Activated CD8-positive, alpha-beta memory T cell treated with anti-CD3 and anti-CD28 coated beads for 36 hours (primary cell): ENCODE data around the gene CNN2. TPM values are rescaled to one million over a fixed set of nuclear protein-coding genes. Genes with fewer than 3 reads are reported as not detected.

Experiments used
- CTCF ChIA-PET: fragments of 350-600 bp; sonication (Branson Sonifier 250); formaldehyde crosslinking; loops from one replicate; lab custom pipeline; 2021; ENCODE audit warnings: antibody characterized with exemption; lab: Charles Lee
- POLR2A ChIA-PET: fragments of 350-600 bp; sonication (Branson Sonifier 250); formaldehyde crosslinking; loops from one replicate; lab custom pipeline; 2021; ENCODE audit warnings: antibody characterized with exemption; lab: Charles Lee
- total RNA-seq, 2 experiments: library from RNA; stranded (reverse); gene quantifications; one replicate each; pipeline ENCODE4 v1.2.3, GENCODE V29; 2021

Gene CNN2
- total RNA-seq, 2 experiments from 2014 or later: 64.2 to 71.2 TPM

DNA sequence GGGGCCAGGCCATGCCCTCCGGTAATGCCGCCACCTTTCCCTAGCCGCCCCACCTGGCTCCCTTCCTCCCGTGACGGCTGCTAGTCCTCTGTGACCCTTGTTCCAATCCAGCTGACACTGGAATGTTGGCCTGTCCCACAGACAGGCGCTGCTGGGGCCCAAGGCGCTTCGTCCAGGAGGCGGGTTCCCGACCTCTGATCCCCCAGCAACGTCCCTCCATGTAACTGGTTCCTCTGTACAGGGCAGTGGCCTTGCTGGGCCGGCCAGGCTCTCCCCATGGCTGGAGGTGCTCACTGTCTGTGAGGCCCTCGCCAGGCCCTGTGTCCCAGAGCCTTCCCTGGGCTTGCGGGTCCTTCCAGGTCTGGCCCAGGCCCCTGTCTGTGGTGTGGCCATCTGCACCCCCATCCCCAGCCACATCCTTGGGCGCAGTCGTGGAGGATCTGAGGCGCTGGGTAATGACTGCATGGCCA lies 33.0 kb upstream of the CNN2 start:
- ChIA-PET CTCF (interaction anchor here (0.5 kb wide), 1 partner anchor 35 kb away, joined by 3 read pairs; no protein-coding TSS in a partner anchor), POLR2A (no interaction called here)

DNA sequence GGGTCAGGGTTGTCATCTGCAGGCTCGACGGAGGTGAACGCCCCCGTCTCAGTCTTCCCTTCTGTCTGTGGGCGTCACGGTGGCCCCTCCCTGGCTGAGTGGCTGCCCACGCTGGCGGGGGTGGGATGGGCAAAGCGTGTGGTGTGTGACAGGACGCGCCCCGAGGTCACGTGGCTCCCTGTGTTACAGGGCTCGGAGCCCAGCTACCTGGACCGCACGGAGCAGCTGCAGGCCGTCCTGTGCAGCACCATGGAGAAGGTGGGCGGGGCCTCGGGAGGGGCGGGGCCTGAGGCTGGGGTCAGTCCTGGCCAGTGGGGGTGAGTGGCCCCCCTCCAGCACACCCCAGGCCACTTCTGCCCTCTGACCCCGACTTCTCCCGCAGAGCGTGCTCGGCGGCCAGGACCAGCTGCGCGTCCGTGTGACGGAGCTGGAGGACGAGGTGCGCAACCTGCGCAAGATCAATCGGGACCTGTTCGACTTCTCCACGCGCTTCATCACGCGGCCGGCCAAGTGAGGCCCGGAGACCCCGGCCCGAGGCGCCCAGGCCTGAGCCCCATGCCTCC lies 32.5 kb upstream of the CNN2 start:
- ChIA-PET POLR2A (no interaction called here), CTCF (interaction anchor here (0.5 kb wide), 1 partner anchor 36 kb away, joined by 3 read pairs; no protein-coding TSS in a partner anchor)

DNA sequence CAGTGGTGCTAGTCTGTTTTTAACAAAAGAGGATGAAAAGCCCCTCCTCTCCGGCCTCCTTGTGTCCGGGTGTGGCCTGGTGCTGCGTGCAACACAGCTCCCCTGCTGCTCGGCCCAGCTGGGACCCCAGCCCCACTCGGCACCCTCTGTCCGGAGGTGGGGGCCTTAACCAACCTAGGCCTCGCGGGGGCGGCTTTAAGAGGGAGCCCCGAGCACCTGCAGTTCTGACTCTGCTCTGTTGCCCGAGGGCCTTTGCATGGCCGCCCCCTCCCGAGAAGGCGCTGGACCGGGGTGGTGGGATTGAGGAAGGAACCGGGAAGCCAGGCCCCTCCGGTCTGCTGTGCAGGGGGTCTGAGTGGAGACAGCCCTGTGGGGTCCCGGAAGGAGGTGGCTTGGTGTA lies 31.9 kb upstream of the CNN2 start:
- CTCF ChIA-PET: no interaction called here
- POLR2A ChIA-PET: interaction anchor here (0.6 kb wide), 1 partner anchor 89 kb away, joined by 4 read pairs; no protein-coding TSS in a partner anchor

DNA sequence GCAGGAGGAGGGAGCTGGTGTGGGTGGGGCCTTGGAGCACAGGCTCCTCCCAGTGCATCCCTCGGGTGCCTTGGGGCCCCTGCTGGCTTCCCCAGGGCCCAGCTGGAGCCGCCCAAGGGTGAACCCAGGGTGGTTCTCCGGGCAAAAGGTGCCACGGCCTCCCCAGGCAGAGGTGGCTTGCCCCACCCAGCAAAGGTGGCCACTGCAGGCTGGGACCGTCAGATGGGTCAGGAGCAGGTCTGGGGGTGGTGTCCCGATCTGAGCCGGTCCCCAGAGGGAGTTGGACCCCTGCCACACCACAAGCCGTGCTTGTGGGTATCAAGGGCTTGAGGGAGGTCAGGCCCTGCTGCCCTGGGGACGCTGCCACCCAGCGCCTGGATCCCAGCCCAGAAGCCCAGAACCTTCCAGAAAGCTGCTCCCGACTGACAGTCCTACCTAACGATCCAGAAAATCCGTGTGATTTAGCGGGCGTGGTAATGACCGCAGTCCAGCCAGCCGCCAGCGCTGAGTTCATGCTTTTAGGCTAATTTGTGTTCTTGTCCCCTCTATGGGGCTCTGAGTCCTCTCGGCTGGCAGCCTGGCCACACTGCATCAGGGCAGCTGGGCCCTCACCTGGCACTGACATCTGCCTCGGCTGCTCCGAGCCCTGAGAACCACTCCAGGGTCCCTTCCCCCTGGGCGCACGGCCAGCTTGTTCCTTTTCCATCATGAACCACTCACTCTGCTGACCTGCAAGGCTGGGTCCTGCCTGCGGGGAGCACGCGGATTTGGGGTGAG lies 31.2 kb upstream of the CNN2 start:
- POLR2A ChIA-PET: interaction anchor here (0.6 to 0.7 kb wide), 2 partner anchors 11 to 90 kb away, joined by 3 to 4 read pairs; partner anchors contain the start of gene WDR18
- CTCF ChIA-PET: interaction anchor here (0.5 to 1.7 kb wide), 5 partner anchors 25 to 249 kb away, joined by 3 to 4 read pairs (median 3); no protein-coding TSS in a partner anchor

DNA sequence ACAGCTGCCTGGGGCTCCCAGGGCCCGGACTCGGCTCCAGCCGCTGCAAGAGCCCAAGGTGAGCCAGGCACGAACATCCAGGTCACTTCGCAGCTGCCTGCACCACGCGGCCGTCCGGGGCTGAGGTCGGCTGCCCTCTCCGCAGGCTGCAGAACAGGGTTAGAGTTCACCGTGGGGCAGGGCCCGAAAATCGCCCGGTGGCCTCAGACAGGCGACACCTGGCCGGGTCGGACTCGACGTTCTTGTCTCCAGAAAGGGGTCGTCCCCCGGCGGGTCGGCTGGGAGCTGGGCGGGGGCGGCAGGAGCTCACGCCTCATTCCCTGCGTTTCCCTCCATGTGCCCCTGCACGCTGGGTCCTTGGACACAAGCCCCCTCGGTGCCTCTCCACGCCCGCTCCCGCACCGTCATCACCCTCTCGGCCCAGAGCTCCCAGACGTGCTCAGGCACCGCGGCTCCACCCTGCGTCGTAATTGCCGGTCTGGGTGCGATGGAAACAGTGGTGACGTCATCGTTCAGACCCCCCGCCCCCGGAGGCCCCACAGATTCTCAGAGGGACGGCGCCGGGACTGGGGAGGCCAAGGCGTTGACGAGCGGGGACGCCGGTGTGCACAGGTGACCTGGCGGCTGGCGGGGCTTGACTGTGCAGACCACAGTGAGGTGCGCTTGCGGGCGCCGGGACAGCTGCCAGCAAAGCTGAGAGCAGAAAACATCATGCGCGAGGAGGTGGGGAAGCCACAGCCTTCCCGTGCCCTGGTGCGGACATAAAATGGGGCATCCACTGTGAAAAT lies 30.2 kb upstream of the CNN2 start:
- ChIA-PET POLR2A (interaction anchor here (0.6 to 1.7 kb wide), 2 partner anchors 12 to 459 kb away, joined by 3 to 8 read pairs; partner anchors contain the start of gene WDR18), CTCF (interaction anchor here (0.5 to 1.7 kb wide), 11 partner anchors 11 to 270 kb away, joined by 3 to 5 read pairs (median 3); partner anchors contain the start of gene WDR18)

DNA sequence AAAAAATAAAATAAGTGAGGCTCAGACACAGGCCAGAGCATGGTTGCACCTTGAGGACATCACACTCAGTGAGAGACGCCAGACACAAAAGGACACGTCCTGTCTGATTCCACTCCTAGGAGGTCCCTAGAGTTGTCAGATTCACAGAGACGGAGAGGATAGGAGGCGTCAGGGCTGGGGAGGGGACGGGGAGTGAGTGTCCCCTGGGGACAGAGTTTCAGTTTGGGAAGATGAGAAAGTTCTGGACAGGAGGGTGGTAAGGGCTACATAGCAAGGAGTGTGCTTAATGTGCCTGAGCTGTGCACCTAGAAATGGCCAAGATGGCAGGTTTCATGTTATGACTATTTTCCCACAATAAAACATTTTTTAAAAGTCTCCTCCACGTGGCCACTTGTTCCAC lies 28.3 kb upstream of the CNN2 start:
- CTCF ChIA-PET: interaction anchor here (0.6 to 3.1 kb wide), 4 partner anchors 14 to 30 kb away, joined by 3 to 11 read pairs (median 5); partner anchors contain the start of gene WDR18
- POLR2A ChIA-PET: no interaction called here

DNA sequence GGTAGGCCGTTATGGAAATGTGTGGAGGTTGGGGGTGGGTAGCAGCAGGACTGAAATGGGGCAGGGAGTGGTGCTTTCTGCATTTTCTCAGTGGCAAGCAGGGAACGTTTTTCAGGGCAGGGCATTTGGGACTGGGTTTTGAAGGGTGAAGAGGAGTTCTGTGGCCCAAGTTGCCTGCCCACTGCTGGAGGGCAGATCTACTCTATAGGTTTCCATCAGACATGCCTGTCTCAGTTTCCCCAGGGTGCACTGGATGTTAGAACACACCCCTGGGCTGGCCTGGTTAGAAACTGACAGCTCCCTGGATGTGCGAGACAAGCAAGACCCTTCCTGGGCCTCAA lies 27.1 kb upstream of the CNN2 start:
- CTCF ChIA-PET: interaction anchor here (0.6 to 3.1 kb wide), 4 partner anchors 15 to 80 kb away, joined by 4 to 11 read pairs (median 5); partner anchors contain the start of gene WDR18
- POLR2A ChIA-PET: no interaction called here

DNA sequence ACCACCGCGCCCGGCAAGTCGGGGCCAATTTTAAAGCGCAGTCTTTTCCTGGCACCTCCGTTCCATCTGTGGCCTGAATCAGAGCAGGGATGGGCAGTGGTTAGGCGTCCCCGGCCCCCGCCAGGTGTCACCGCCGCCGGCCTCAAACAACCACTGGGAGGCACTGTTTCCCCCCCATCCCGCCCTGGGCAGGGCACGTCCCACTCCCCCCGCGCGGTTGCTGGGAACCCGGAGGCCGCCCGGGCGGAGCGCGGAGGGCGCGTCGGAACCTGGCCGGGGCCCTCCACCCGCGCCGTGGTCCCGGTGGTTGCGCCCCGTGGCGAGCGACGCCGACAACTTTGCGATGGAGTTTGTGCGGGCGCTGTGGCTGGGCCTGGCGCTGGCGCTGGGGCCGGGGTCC lies 26.3 kb upstream of the CNN2 start, which contains the start of gene GRIN3B:
Gene GRIN3B, plus strand, starts transcription at position 325 of the 400 bp plus-strand sequence. Its CDS starts 19 bp downstream, at position 344.
- POLR2A ChIA-PET: no interaction called here
- CTCF ChIA-PET: interaction anchor here (1.0 to 3.1 kb wide), 3 partner anchors 16 to 32 kb away, joined by 3 to 11 read pairs (median 5); partner anchors contain the start of gene WDR18

DNA sequence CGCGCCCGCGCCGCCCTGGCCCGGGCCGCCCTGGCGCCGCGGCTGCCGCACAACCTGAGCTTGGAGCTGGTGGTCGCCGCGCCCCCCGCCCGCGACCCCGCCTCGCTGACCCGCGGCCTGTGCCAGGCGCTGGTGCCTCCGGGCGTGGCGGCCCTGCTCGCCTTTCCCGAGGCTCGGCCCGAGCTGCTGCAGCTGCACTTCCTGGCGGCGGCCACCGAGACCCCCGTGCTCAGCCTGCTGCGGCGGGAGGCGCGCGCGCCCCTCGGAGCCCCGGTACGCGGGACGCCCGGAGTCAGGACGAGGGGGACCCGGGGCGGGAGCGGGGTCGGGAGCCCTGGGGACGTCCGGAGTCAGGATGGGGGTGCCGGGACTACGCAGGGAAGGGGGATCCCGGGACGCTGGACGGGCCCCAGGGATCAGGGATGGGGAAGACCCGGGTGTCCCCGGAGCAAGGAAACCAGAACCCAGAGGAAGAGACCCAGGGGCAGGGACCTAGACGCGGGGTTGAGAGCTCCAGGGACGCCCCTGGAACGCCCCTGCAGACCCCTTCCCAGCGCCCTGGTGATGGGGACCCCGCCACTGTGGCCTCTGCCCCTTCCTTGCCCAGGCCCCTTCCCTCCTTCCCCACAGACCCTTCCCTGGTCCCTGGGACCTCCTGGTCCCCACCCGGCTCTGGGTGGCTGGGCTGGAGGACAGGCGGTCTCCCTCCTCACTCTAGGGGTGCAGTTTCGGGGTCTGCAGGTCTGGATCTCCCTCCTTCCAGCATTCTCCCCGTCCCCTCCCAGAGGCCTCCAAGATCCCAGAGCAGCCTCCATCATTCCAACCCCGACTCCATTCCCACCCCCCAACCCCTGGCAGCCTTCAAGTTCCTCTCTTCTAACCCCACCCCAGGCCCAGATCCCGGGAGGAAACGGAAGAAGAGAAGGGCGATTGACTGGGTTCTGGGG lies 25.5 kb upstream of the CNN2 start:
- ChIA-PET CTCF (interaction anchor here (0.5 to 1.4 kb wide), 7 partner anchors 25 to 244 kb away, joined by 3 to 5 read pairs (median 3); no protein-coding TSS in a partner anchor), POLR2A (no interaction called here)

DNA sequence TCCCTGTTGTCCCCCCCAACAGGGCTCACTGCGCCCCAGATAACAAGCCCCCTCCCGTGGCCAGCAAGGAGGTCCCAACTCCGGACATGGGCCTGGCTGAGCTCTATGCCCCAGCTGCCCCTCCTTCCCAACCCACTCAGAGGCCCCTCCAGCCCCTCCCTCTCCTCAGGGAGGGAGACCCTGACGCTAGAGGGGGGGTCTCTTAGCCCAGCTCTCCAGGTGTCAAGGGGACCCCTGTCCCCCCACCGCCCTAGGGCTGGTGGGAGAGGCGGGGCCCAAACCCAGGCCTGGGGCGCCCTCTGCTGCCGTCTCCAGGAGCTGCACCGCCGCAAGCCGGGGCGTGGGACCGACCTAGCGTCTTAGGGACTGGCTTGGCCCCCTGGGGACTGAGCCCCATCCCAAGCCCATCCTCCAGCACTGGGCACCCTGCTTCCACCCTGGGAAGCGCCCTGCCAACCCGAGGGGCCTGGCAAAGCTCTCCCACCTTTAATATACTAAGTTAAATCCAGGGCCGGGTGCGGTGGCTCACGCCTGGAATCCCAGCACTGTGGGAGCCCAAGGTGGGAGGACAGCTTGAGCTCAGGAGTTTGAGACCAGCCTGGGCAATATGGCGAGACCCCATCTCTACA lies 24.8 kb upstream of the CNN2 start:
- CTCF ChIA-PET: interaction anchor here (0.5 to 1.4 kb wide), 6 partner anchors 24 to 243 kb away, joined by 3 to 4 read pairs (median 3); no protein-coding TSS in a partner anchor
- POLR2A ChIA-PET: no interaction called here

DNA sequence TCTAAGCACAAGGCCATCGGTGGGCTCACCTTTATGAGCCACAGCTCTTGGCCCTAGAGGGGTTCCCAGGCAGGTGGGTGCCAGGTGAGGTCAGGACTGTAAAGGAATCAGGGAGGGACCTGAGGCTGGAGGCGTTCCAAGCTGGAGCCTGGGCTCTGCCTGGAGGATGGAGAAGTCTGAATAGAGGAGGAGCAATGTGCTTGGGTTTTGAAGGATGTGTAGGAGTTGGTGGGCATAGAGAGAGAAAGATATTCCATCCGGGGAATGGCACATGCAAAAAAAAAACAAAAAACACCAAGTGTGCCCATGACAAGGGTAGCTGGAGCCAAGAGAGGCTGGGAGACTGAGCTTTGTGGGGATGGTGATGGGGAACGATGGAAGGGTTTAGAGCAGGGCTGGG lies 23.8 kb upstream of the CNN2 start:
- CTCF ChIA-PET: interaction anchor here (0.6 to 0.8 kb wide), 4 partner anchors 183 to 447 kb away, joined by 3 to 4 read pairs (median 4); no protein-coding TSS in a partner anchor
- POLR2A ChIA-PET: no interaction called here

DNA sequence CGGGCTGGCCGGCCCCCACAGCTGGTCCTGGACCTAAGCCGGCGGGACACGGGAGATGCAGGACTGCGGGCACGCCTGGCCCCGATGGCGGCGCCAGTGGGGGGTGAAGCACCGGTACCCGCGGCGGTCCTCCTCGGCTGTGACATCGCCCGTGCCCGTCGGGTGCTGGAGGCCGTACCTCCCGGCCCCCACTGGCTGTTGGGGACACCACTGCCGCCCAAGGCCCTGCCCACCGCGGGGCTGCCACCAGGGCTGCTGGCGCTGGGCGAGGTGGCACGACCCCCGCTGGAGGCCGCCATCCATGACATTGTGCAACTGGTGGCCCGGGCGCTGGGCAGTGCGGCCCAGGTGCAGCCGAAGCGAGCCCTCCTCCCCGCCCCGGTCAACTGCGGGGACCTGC lies 23.1 kb upstream of the CNN2 start:
- ChIA-PET POLR2A (interaction anchor here (1.0 kb wide), 1 partner anchor 67 kb away, joined by 3 read pairs; no protein-coding TSS in a partner anchor), CTCF (interaction anchor here (0.5 to 1.1 kb wide), 6 partner anchors 11 to 241 kb away, joined by 3 to 6 read pairs (median 4); no protein-coding TSS in a partner anchor)

DNA sequence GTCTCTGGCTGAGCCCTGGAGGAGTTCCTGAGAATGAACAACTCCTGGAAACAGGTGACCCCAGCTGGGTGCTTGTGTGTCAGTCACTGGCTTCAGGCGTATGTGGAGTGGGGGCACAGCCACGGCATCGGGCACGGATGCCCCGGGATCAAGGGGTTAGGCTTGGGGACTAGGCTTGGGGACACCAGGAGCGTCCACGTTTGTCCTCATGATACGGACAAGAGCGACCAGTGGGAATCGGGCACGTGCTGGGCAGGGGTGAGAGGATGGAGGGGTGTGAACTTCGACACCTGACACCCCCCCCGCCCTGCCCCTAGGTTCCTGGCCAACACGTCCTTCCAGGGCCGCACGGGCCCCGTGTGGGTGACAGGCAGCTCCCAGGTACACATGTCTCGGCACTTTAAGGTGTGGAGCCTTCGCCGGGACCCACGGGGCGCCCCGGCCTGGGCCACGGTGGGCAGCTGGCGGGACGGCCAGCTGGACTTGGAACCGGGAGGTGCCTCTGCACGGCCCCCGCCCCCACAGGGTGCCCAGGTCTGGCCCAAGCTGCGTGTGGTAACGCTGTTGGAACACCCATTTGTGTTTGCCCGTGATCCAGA lies 22.1 kb upstream of the CNN2 start:
- POLR2A ChIA-PET: interaction anchor here (1.0 kb wide), 1 partner anchor 20 kb away, joined by 3 read pairs; the partner anchor contains the start of gene WDR18
- CTCF ChIA-PET: interaction anchor here (0.8 to 1.1 kb wide), 3 partner anchors 12 to 240 kb away, joined by 3 to 5 read pairs (median 3); no protein-coding TSS in a partner anchor

DNA sequence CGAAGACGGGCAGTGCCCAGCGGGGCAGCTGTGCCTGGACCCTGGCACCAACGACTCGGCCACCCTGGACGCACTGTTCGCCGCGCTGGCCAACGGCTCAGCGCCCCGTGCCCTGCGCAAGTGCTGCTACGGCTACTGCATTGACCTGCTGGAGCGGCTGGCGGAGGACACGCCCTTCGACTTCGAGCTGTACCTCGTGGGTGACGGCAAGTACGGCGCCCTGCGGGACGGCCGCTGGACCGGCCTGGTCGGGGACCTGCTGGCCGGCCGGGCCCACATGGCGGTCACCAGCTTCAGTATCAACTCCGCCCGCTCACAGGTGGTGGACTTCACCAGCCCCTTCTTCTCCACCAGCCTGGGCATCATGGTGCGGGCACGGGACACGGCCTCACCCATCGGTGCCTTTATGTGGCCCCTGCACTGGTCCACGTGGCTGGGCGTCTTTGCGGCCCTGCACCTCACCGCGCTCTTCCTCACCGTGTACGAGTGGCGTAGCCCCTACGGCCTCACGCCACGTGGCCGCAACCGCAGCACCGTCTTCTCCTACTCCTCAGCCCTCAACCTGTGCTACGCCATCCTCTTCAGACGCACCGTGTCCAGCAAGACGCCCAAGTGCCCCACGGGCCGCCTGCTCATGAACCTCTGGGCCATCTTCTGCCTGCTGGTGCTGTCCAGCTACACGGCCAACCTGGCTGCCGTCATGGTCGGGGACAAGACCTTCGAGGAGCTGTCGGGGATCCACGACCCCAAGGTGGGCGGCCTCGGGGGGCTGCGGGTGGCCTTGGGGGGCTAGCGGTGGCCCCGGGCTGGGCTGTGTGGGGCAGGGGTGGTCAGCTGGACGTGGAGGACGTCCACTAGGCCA lies 21.4 kb upstream of the CNN2 start:
- ChIA-PET CTCF (interaction anchor here (0.7 to 1.0 kb wide), 2 partner anchors 83 to 190 kb away, joined by 3 to 4 read pairs; no protein-coding TSS in a partner anchor), POLR2A (interaction anchor here (0.6 to 1.0 kb wide), 2 partner anchors 21 to 142 kb away, joined by 3 to 11 read pairs; partner anchors contain the start of gene WDR18)

DNA sequence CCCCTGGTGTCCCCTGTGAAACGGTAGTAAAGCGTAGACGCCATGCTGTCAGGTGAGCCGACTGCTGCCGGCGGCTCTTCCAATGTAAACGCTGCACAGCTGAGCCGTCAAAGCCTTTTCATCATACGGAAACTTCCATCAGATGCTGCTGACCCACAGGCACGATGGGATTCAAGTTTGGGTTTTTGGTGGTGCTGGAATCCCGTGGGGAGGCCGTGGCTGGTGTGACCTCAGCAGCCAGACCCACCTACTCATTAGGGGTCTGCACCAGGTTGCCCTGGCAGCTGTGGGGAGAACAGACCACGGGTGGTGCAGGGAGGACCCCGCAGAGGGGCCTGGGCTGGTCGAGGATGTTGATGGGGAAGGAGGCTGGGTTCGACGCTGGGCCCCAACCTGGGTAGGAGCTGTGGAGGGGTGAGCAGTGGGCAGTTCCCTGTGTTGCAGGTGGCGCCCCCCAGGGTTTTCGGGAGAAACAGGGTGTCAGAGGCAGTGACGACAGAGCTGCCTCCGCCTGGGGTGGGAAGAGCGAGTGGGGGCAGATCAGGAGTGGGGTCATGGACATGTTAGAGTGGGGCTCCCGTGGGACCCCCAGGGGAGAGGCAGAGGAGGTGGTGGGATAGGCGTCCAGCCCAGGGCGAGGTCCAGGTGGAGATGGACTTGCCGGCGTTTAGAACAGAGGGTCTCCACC lies 19.6 kb upstream of the CNN2 start:
- CTCF ChIA-PET: interaction anchor here (0.8 to 1.1 kb wide), 3 partner anchors 10 to 23 kb away, joined by 3 to 5 read pairs (median 3); partner anchors contain the start of gene WDR18
- POLR2A ChIA-PET: no interaction called here
